K562 (cell line): ENCODE results near the gene SESN3. TPM values are rescaled to one million over a fixed set of nuclear protein-coding genes. Genes with fewer than 3 reads are reported as not detected.

Source experiments
- ARHGAP35 ChIP-seq: fragments of 450-650 bp; IDR thresholded peaks from 2 replicates; pipeline ENCODE4 v1.6.1; 2018; ENCODE audit not compliant: partially characterized antibody
- CCNT2 ChIP-seq: IDR thresholded peaks from 2 replicates; pipeline ENCODE4 v1.6.1; 2011; ENCODE audit warnings: borderline replicate concordance, low read depth, mild to moderate bottlenecking, moderate library complexity, mixed read lengths, low read length; ENCODE audit not compliant: insufficient read length; ENCODE audit errors: extremely low read depth
- CEBPB ChIP-seq: fragments of 450-650 bp; IDR thresholded peaks from 2 replicates; pipeline ENCODE4 v1.6.1; 2016; ENCODE audit warnings: missing genetic modification characterization, missing compliant biosample characterization
- CREBBP ChIP-seq: IDR thresholded peaks from one replicate; pipeline ENCODE4 v1.6.1; 2012; ENCODE audit warnings: low read depth, mild to moderate bottlenecking, control low read depth, inconsistent platforms, low read length
- CXXC5 ChIP-seq: fragments of 250-450 bp; sonication (Bioruptor Pico); IDR thresholded peaks from 2 replicates; pipeline ENCODE4 v1.8.0; 2022; ENCODE audit warnings: inconsistent platforms, mild to moderate bottlenecking, moderate library complexity
- ELK3 ChIP-seq: fragments of 450-650 bp; formaldehyde crosslinking; IDR thresholded peaks from 2 replicates; pipeline ENCODE4 v1.4.0; 2020; ENCODE audit warnings: mild to moderate bottlenecking
- EWSR1 ChIP-seq: fragments of 450-650 bp; IDR thresholded peaks from 2 replicates; pipeline ENCODE4 v1.6.1; 2018; ENCODE audit warnings: borderline replicate concordance, mild to moderate bottlenecking, low read depth, moderate library complexity; ENCODE audit not compliant: partially characterized antibody
- KLF16 ChIP-seq: IDR thresholded peaks from 2 replicates; pipeline ENCODE4 v1.6.1; 2016; ENCODE audit warnings: antibody characterized with exemption
- MLX ChIP-seq, 2 experiments: fragments of 450-650 bp in 1 of 2; sonication (generic) in 1 of 2; formaldehyde crosslinking; conservative IDR thresholded peaks; 2 replicates each; pipeline versions ENCODE4 v1.4.0 to v1.8.1; 2020 to 2022; ENCODE audit warnings: mild to moderate bottlenecking in 1 of 2, missing genetic modification reagents in 1 of 2
- NFIX ChIP-seq: fragments of 250-450 bp; sonication (Bioruptor Pico); IDR thresholded peaks from 2 replicates; pipeline ENCODE4 v1.4.0; 2020; ENCODE audit warnings: low read depth, mild to moderate bottlenecking, moderate library complexity
- POLR2AphosphoS2 ChIP-seq: IDR thresholded peaks from 2 replicates; pipeline ENCODE4 v1.6.1; 2012; ENCODE audit warnings: low read length, improper control_type of control experiment
- PURB ChIP-seq: sonication (generic); formaldehyde crosslinking; IDR thresholded peaks from 2 replicates; pipeline ENCODE4 v1.9.0; 2021; ENCODE audit warnings: low read depth, mild to moderate bottlenecking, missing genetic modification reagents
- SP1 ChIP-seq: sonication (generic); formaldehyde crosslinking; IDR thresholded peaks from 2 replicates; pipeline ENCODE4 v1.8.1; 2022; ENCODE audit warnings: mild to moderate bottlenecking, missing genetic modification reagents
- WHSC1 ChIP-seq: IDR thresholded peaks from one replicate; pipeline ENCODE4 v1.6.1; 2012; ENCODE audit warnings: low read length, control low read depth, inconsistent platforms
- ZC3H8 ChIP-seq: fragments of 450-650 bp; IDR thresholded peaks from 2 replicates; pipeline ENCODE4 v1.6.1; 2017
- ZNF217 ChIP-seq: sonication (generic); formaldehyde crosslinking; IDR thresholded peaks from 2 replicates; pipeline ENCODE4 v1.8.0; 2022; ENCODE audit warnings: mild to moderate bottlenecking, missing genetic modification reagents
- ZNF277 ChIP-seq: fragments of 250-450 bp; sonication (Bioruptor Pico); IDR thresholded peaks from 2 replicates; pipeline ENCODE4 v1.8.0; 2022; ENCODE audit warnings: inconsistent platforms, mild to moderate bottlenecking, moderate library complexity, borderline replicate concordance
- ZNF280A ChIP-seq: fragments of 450-650 bp; IDR thresholded peaks from 2 replicates; pipeline ENCODE4 v1.6.1; 2018; ENCODE audit warnings: mild to moderate bottlenecking, low read depth; ENCODE audit not compliant: partially characterized antibody
- ZNF3 ChIP-seq: fragments of 250-450 bp; sonication (Bioruptor Pico); IDR thresholded peaks from 2 replicates; pipeline ENCODE4 v1.5.0; 2021; ENCODE audit warnings: mild to moderate bottlenecking, moderate library complexity
- ZNF639 ChIP-seq, 2 experiments: fragments of 200-800 bp in 1 of 2; sonication (Bioruptor generic) in 1 of 2; sonication (generic) in 1 of 2; formaldehyde crosslinking in 1 of 2; IDR thresholded peaks in 1 of 2; conservative IDR thresholded peaks in 1 of 2; 2 replicates each; pipeline versions ENCODE4 v1.5.0 to v1.6.1; 2016 to 2020; ENCODE audit warnings: missing compliant biosample characterization in 1 of 2, missing genetic modification characterization in 1 of 2, missing genetic modification reagents in 1 of 2
- ZNF766 ChIP-seq: fragments of 200-800 bp; sonication (Bioruptor generic); conservative IDR thresholded peaks from 2 replicates; pipeline ENCODE4 v1.6.1; 2016; ENCODE audit warnings: missing genetic modification characterization, missing compliant biosample characterization
- polyA plus RNA-seq, 8 experiments: library from polyadenylated mRNA; depleted of rRNA in 4 of 8; stranded (reverse) in 5 of 8; unstranded in 3 of 8; fragments of >200 nt; fragmentation: Nextera tagmentation in 2 of 8; fragmentation: Illumina TruSeq in 1 of 8; extraction: Ambion mirVana in 2 of 8; extraction: Trizol in 1 of 8; gene quantifications; 2 replicates each; pipeline versions ENCODE4 v1.2.1 to v1.2.3, GENCODE V29; 2011 to 2014; ENCODE audit warnings: inconsistent platforms in 1 of 8, missing spikeins in 1 of 8
- total RNA-seq, 7 experiments: library from RNA; depleted of rRNA in 6 of 7; stranded (reverse); fragments of >200 nt in 6 of 7; fragmentation: Illumina TruSeq in 2 of 7; extraction: Trizol in 2 of 7; gene quantifications; 2 replicates each; pipeline versions ENCODE4 v1.2.1 to v1.2.3, GENCODE V29; 2011 to 2021; ENCODE audit warnings: low replicate concordance in 1 of 7

SESN3 gene
- total and polyA plus RNA-seq, 9 of the 15 experiments (the other 6 are each of a cell fraction or from before 2014, with no cell fraction given): 0.44 to 2.6 (median 1.5) TPM

GRCh38 chr11:95152876-95153856 lies 77.8 kb downstream of the SESN3 start (continued):
- TF ChIP-seq ZNF3 (CRISPR knock-in tag) (no peak), MLX (CRISPR knock-in tag; conservative IDR thresholded peaks at IDR 0.05) (no peak), EWSR1 (no peak), CCNT2 (peak; percentile 97), ZNF766 (CRISPR knock-in tag) (peak; percentile 90), NFIX (no peak), CEBPB (tag) (no peak), ARHGAP35 (peak; percentile 80), ZNF280A (no peak), CREBBP (no peak), SP1 (peak; percentile 79), KLF16 (peak; percentile 99), ELK3 (CRISPR knock-in tag) (no peak), WHSC1 (no peak), POLR2AphosphoS2 (no peak), ZNF217 (CRISPR knock-in tag) (no peak), CXXC5 (CRISPR knock-in tag) (peak; percentile 79), ZNF639 (CRISPR knock-in tag; conservative IDR thresholded peaks at IDR 0.05 in 1 of 2, IDR thresholded peaks at IDR 0.05 in 1 of 2) (peak in 1 of 2 experiments; percentile 80; a peak in 1 of 4 replicates), ZNF277 (CRISPR knock-in tag) (no peak), ZC3H8 (no peak), PURB (CRISPR knock-in tag) (no peak)
